HCT116 (cell line): ENCODE results near the gene OR5B17.

Experiments
- POLR2A ChIP-seq: IDR thresholded peaks from 2 replicates; pipeline ENCODE4 v1.7.0; 2011; ENCODE audit warnings: borderline replicate concordance; ENCODE audit not compliant: insufficient read depth, insufficient read length; ENCODE audit errors: extremely low read depth
- TF ChIP-seq, protein P1 (sequence below): IDR thresholded peaks from 2 replicates; pipeline ENCODE4 v1.6.1; 2012; ENCODE audit warnings: low read depth
- TF ChIP-seq, protein P2 (sequence below): IDR thresholded peaks from 2 replicates; pipeline ENCODE4 v1.6.1; 2012

DNA sequence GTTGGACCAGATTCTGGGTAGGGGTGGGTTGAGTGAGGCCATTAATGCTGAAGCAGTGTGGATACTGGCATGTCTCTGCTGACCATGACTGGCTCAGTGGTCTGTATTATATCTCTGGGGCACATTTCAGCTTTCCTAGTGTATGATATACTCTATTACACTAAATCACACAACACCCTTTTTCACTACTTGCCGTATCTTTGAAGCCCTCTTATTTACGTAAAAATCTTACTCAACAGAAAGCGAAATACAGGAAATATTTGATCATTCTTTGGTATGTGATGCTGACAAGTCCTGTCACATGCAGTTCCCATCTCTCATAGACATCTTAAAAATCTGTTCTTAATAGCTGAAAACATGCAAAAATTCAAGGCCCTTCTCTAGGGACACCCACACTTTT, 40.3 kb downstream of the OR5B17 start:
- TF ChIP-seq POLR2A: no peak
- TF ChIP-seq, protein P1, sequence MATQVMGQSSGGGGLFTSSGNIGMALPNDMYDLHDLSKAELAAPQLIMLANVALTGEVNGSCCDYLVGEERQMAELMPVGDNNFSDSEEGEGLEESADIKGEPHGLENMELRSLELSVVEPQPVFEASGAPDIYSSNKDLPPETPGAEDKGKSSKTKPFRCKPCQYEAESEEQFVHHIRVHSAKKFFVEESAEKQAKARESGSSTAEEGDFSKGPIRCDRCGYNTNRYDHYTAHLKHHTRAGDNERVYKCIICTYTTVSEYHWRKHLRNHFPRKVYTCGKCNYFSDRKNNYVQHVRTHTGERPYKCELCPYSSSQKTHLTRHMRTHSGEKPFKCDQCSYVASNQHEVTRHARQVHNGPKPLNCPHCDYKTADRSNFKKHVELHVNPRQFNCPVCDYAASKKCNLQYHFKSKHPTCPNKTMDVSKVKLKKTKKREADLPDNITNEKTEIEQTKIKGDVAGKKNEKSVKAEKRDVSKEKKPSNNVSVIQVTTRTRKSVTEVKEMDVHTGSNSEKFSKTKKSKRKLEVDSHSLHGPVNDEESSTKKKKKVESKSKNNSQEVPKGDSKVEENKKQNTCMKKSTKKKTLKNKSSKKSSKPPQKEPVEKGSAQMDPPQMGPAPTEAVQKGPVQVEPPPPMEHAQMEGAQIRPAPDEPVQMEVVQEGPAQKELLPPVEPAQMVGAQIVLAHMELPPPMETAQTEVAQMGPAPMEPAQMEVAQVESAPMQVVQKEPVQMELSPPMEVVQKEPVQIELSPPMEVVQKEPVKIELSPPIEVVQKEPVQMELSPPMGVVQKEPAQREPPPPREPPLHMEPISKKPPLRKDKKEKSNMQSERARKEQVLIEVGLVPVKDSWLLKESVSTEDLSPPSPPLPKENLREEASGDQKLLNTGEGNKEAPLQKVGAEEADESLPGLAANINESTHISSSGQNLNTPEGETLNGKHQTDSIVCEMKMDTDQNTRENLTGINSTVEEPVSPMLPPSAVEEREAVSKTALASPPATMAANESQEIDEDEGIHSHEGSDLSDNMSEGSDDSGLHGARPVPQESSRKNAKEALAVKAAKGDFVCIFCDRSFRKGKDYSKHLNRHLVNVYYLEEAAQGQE: no peak
- TF ChIP-seq, protein P2, sequence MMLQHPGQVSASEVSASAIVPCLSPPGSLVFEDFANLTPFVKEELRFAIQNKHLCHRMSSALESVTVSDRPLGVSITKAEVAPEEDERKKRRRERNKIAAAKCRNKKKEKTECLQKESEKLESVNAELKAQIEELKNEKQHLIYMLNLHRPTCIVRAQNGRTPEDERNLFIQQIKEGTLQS: no peak
